ENCODE results near the gene ZNF486. TPM values are rescaled to one million over a fixed set of nuclear protein-coding genes. Genes with fewer than 3 reads are reported as not detected.
A peak's percentile ranks its signal among the peaks of the same experiment; 100 is the strongest.
"Not testable (repeated sequence)": the region's sequence is repeated elsewhere in the genome, so short reads cannot be mapped to it uniquely, and the experiment has no call there.

Gene ZNF486
- total and polyA plus RNA-seq, 2 experiments from 2014 or later = 1.8 to 14.7 TPM

GRCh38 chr19:20209051-20209450 is 42.0 kb downstream of the ZNF486 start:
- no peak overlapping the region for H3K4me3 ChIP-seq
- no peaks in the 10 kb centered on the region for H3K27me3 ChIP-seq
- H3K36me3 ChIP-seq (replicated peaks; ENCODE audit: insufficient read depth, low read depth) = no peaks in the 10 kb centered on the region
- H3K9me2 ChIP-seq (replicated peaks; ENCODE audit: insufficient read depth) = no peaks in the 10 kb centered on the region
- H3K4me2 ChIP-seq = no peak overlapping the region
- H4K20me1 ChIP-seq (ENCODE audit: insufficient read depth, poor library complexity, severe bottlenecking) = no peaks in the 10 kb centered on the region
- no peak overlapping the region for H3K27ac ChIP-seq
- 31% methylated on average over 2 of the region's 2 CpGs for WGBS (ENCODE audit: low lambda C conversion rate, missing lambda C conversion rate)
- H3K79me2 ChIP-seq = no peaks in the 10 kb centered on the region
- H3K4me1 ChIP-seq (ENCODE audit: insufficient read depth) = no peaks in the 10 kb centered on the region
- no peak overlapping the region for H2AFZ ChIP-seq
- DNase-seq (ENCODE audit: low spot score) = no peak
- no peaks in the 10 kb centered on the region for H3K9me3 ChIP-seq (ENCODE audit: low read depth)
- no peak for TF ChIP-seq CTCF (IDR thresholded peaks at IDR 0.05; ENCODE audit: poor library complexity)
- TF ChIP-seq EZH2 (IDR thresholded peaks at IDR 0.05; ENCODE audit: borderline replicate concordance) = no peak
- TF ChIP-seq EZH2phosphoT487 (IDR thresholded peaks at IDR 0.05; ENCODE audit: low read depth, severe bottlenecking, unreplicated experiment) = no peak

DNA sequence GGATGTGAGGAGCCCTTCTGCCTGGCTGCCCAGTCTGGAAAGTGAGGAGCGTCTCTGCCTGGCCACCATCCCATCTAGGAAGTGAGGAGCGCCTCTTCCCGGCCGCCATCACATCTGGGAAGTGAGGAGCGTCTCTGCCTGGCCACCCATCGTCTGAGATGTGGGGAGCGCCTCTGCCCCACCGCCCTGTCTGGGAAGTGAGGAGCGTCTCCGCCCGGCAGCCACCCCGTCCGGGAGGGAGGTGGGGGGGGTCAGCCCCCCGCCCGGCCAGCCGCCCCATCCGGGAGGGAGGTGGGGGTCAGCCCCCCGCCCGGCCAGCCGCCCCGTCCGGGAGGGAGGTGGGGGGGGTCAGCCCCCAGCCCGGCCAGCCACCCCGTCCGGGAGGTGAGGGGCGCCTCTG is 47.4 kb downstream of the ZNF486 start:
- H3K79me2 ChIP-seq; H4K20me1 ChIP-seq (ENCODE audit: insufficient read depth, poor library complexity, severe bottlenecking); H3K9me2 ChIP-seq (replicated peaks; ENCODE audit: insufficient read depth); H3K4me2 ChIP-seq; H3K36me3 ChIP-seq (replicated peaks; ENCODE audit: insufficient read depth, low read depth); H3K9me3 ChIP-seq (ENCODE audit: low read depth); H3K27me3 ChIP-seq; H2AFZ ChIP-seq; H3K27ac ChIP-seq; H3K4me3 ChIP-seq; H3K4me1 ChIP-seq (ENCODE audit: insufficient read depth); DNase-seq (ENCODE audit: low spot score): not testable (repeated sequence)
- WGBS (ENCODE audit: low lambda C conversion rate, missing lambda C conversion rate) = no CpG with 5 or more reads among the region's 26 CpGs

DNA sequence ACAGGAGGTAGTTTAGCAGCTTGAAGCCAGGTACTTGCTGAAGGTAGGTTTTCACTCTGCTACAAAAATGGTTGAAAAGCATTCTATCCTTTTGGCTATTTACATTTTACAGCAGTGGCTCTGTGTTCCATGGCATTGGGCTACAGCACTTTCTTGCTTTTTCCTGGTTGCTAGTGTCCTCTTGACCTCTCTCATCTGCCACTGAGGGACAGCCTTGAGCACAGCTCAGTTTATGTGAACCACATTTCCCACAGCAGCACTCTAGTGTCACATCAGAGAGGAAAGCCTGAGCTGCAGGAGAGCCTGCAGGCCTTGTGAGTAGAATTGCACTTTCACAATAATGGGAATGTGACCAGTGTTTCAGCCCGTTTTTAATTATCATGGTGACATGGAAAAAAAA is 54.6 kb downstream of the ZNF486 start:
- WGBS (ENCODE audit: low lambda C conversion rate, missing lambda C conversion rate) = 78% methylated on average over 1 of the region's 1 CpG
- H3K4me3 ChIP-seq; H3K4me1 ChIP-seq (ENCODE audit: insufficient read depth); H3K79me2 ChIP-seq; H3K9me3 ChIP-seq (ENCODE audit: low read depth); H3K27ac ChIP-seq; H3K9me2 ChIP-seq (replicated peaks; ENCODE audit: insufficient read depth); DNase-seq (ENCODE audit: low spot score); H4K20me1 ChIP-seq (ENCODE audit: insufficient read depth, poor library complexity, severe bottlenecking); H3K4me2 ChIP-seq; H2AFZ ChIP-seq; H3K27me3 ChIP-seq; H3K36me3 ChIP-seq (replicated peaks; ENCODE audit: insufficient read depth, low read depth): not testable (repeated sequence)

DNA sequence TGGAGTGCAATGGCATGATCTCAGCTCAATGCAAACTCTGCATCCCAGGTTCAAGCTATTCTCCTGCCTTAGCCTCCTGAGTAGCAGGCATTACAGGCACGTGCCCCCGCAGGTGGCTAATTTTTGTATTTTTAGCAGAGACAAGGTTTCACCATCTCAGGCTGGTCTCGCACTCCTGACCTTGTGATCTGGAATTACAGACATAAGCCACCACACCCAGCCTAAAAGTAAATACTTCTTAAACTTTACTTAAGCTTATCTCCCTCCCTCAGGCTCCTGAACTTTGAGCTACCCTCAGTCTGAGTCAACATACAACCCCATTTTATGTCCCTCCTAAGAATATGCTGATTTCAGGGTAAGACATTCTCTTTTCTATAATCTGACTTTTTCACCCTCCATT is 66.1 kb downstream of the ZNF486 start:
- no peak for TF ChIP-seq EZH2 (IDR thresholded peaks at IDR 0.05; ENCODE audit: borderline replicate concordance)
- no peak for TF ChIP-seq CTCF (IDR thresholded peaks at IDR 0.05; ENCODE audit: poor library complexity)
- TF ChIP-seq EZH2phosphoT487 (IDR thresholded peaks at IDR 0.05; ENCODE audit: low read depth, severe bottlenecking, unreplicated experiment) = no peak
- Histone ChIP-seq H3K4me2 (no peak overlapping the region), H3K4me3 (no peak overlapping the region), H3K27me3 (no peaks in the 10 kb centered on the region), H3K9me3 (ENCODE audit: low read depth) (no peaks in the 10 kb centered on the region), H3K79me2 (peaks cover 3% of the 10 kb centered on the region), H3K36me3 (replicated peaks; ENCODE audit: insufficient read depth, low read depth) (no peaks in the 10 kb centered on the region), H2AFZ (no peak overlapping the region), H3K9me2 (replicated peaks; ENCODE audit: insufficient read depth) (no peaks in the 10 kb centered on the region), H3K27ac (peak overlapping the region; percentile 74), H3K4me1 (ENCODE audit: insufficient read depth) (peaks cover 13% of the 10 kb centered on the region), H4K20me1 (ENCODE audit: insufficient read depth, poor library complexity, severe bottlenecking) (no peaks in the 10 kb centered on the region)
- DNase-seq (ENCODE audit: low spot score) = peak; percentile 51
- WGBS (ENCODE audit: low lambda C conversion rate, missing lambda C conversion rate) = 44% methylated on average over 3 of the region's 3 CpGs

GRCh38 chr19:20235156-20235555 is 68.1 kb downstream of the ZNF486 start:
- no peak for TF ChIP-seq CTCF (IDR thresholded peaks at IDR 0.05; ENCODE audit: poor library complexity)
- no peak for TF ChIP-seq EZH2 (IDR thresholded peaks at IDR 0.05; ENCODE audit: borderline replicate concordance)
- 94% methylated on average over 8 of the region's 8 CpGs for WGBS (ENCODE audit: low lambda C conversion rate, missing lambda C conversion rate)

More at GRCh38 chr19:20235156-20235555, 68.1 kb downstream of the ZNF486 start:
- no peak for DNase-seq (ENCODE audit: low spot score)
- H3K9me3 ChIP-seq (ENCODE audit: low read depth) = no peaks in the 10 kb centered on the region
- no peaks in the 10 kb centered on the region for H3K36me3 ChIP-seq (replicated peaks; ENCODE audit: insufficient read depth, low read depth)
- peaks cover 13% of the 10 kb centered on the region for H3K4me1 ChIP-seq (ENCODE audit: insufficient read depth)
- H4K20me1 ChIP-seq (ENCODE audit: insufficient read depth, poor library complexity, severe bottlenecking) = no peaks in the 10 kb centered on the region
- H3K27ac ChIP-seq = no peak overlapping the region
- no peak overlapping the region for H3K4me3 ChIP-seq
- peaks cover 3% of the 10 kb centered on the region for H3K79me2 ChIP-seq
- no peaks in the 10 kb centered on the region for H3K9me2 ChIP-seq (replicated peaks; ENCODE audit: insufficient read depth)
- no peaks in the 10 kb centered on the region for H3K27me3 ChIP-seq
- H3K4me2 ChIP-seq = no peak overlapping the region
- no peak overlapping the region for H2AFZ ChIP-seq
